HepG2 (cell line): ENCODE data around the gene SVOP. TPM values are rescaled to one million over a fixed set of nuclear protein-coding genes. Genes with fewer than 3 reads are reported as not detected.

Experiments used
- ATAC-seq: fragments of 200-7000 bp; cut with Tn5 transposase; 3 replicates; pipeline ENCODE4 v1.9.1; 2020; ENCODE audit warnings: mild to moderate bottlenecking, moderate library complexity
- BruUV-seq: library from RNA; stranded (reverse); fragments of 400-500 nt; replicated peaks from 2 replicates; lab custom pipeline; 2021; lab: Mats Ljungman, UMichigan
- CTCF ChIA-PET: fragments of 300-600 bp; formaldehyde crosslinking; extraction: SDS; loops from one replicate; lab custom pipeline; 2021; ENCODE audit warnings: low total read pairs, inconsistent platforms, low intra/inter-chr PET ratio; lab: Yijun Ruan, JAX
- POLR2A ChIA-PET: fragments of 350-600 bp; sonication (Branson Sonifier 250); formaldehyde crosslinking; loops from one replicate; lab custom pipeline; 2020; ENCODE audit warnings: antibody characterized with exemption, inconsistent platforms; lab: Yijun Ruan, JAX
- DNase-seq: peaks from one replicate; pipeline ENCODE4 v3.0.0-alpha.2; 2015; ENCODE audit warnings: low spot score
- FAIRE-seq: peaks from 3 replicates; lab custom pipeline; 2011; peaks lifted over from hg19 to GRCh38; lab: Jason Lieb, UNC
- H2AFZ ChIP-seq: one replicate; pipeline ENCODE4 v1.6.1; 2011; ENCODE audit warnings: low read length, inconsistent platforms
- H3K27ac ChIP-seq: fragments of 300-600 bp; 3 replicates; pipeline ENCODE4 v1.8.0; 2011; ENCODE audit warnings: mixed run types, mild to moderate bottlenecking, mixed read lengths, low read length, inconsistent platforms; ENCODE audit not compliant: insufficient read depth; ENCODE audit errors: extremely low read length
- H3K27me3 ChIP-seq, 2 experiments: fragments of 200-600 bp in 1 of 2; 2 replicates in 1 of 2; 3 replicates in 1 of 2; pipeline versions ENCODE4 v1.6.0 to v1.8.0; 2011; ENCODE audit warnings: low read length in 2 of 2, mild to moderate bottlenecking in 2 of 2, moderate library complexity in 2 of 2, inconsistent platforms in 1 of 2; ENCODE audit not compliant: insufficient read depth in 2 of 2, control insufficient read depth in 1 of 2
- H3K36me3 ChIP-seq, 2 experiments: fragments of 200-600 bp in 1 of 2; replicated peaks in 1 of 2; 2 replicates in 1 of 2; 3 replicates in 1 of 2; pipeline versions ENCODE4 v1.5.1 to v1.8.0; 2011; ENCODE audit warnings: low read length in 2 of 2, inconsistent platforms in 1 of 2; ENCODE audit not compliant: insufficient read depth in 2 of 2, control insufficient read depth in 1 of 2
- H3K4me1 ChIP-seq: 2 replicates; pipeline ENCODE4 v1.5.1; 2012; ENCODE audit warnings: low read length, inconsistent platforms; ENCODE audit not compliant: insufficient read depth
- H3K4me2 ChIP-seq: 2 replicates; pipeline ENCODE4 v1.6.0; 2011; ENCODE audit warnings: low read depth, low read length, inconsistent platforms
- H3K4me3 ChIP-seq, 3 experiments: fragments of 200-600 bp in 1 of 3; sonication (generic), shearing (Covaris generic) in 1 of 3; replicated peaks in 1 of 3; 2 replicates each; pipeline ENCODE4 v1.5.1; 2011 to 2016; ENCODE audit warnings: low read length in 3 of 3, inconsistent platforms in 2 of 3, low read depth in 2 of 3, mild to moderate bottlenecking in 2 of 3, control low read depth in 1 of 3, mixed read lengths in 1 of 3; ENCODE audit not compliant: insufficient read depth in 1 of 3
- H3K79me2 ChIP-seq: one replicate; pipeline ENCODE4 v1.6.1; 2011; ENCODE audit warnings: low read length, inconsistent platforms; ENCODE audit not compliant: insufficient read depth
- H3K9ac ChIP-seq: 2 replicates; pipeline ENCODE4 v1.6.0; 2011; ENCODE audit warnings: mild to moderate bottlenecking, low read depth, low read length, inconsistent platforms; ENCODE audit not compliant: insufficient read depth
- H3K9me3 ChIP-seq: 2 replicates; pipeline ENCODE4 v1.5.1; 2012; ENCODE audit warnings: mild to moderate bottlenecking, low read length
- H4K20me1 ChIP-seq: 2 replicates; pipeline ENCODE4 v1.6.0; 2011; ENCODE audit warnings: inconsistent platforms, mild to moderate bottlenecking, low read length, moderate library complexity; ENCODE audit not compliant: insufficient read depth
- FOXA1 ChIP-seq, 2 experiments: fragments of 450-650 bp in 1 of 2; sonication (generic) in 1 of 2; formaldehyde crosslinking in 1 of 2; IDR thresholded peaks; 2 replicates each; pipeline versions ENCODE4 v1.4.0 to v1.6.1; 2016 to 2020; ENCODE audit warnings: missing genetic modification reagents in 1 of 2
- HIVEP1 ChIP-seq: sonication (generic); formaldehyde crosslinking; IDR thresholded peaks from 2 replicates; pipeline ENCODE4 v1.4.0; 2020; ENCODE audit warnings: mild to moderate bottlenecking, missing genetic modification reagents
- LCORL ChIP-seq, 2 experiments: fragments of 450-650 bp in 1 of 2; sonication (generic) in 1 of 2; formaldehyde crosslinking in 1 of 2; IDR thresholded peaks; 2 replicates each; pipeline versions ENCODE4 v1.5.0 to v1.6.1; 2017 to 2020; ENCODE audit warnings: antibody characterized with exemption in 1 of 2, missing genetic modification reagents in 1 of 2
- SMC3 ChIP-seq: IDR thresholded peaks from 2 replicates; pipeline ENCODE4 v1.6.1; 2011; ENCODE audit warnings: low read length, improper control_type of control experiment
- ZNF331 ChIP-seq: sonication (generic); formaldehyde crosslinking; IDR thresholded peaks from 2 replicates; pipeline ENCODE4 v1.4.0; 2020; ENCODE audit warnings: missing genetic modification reagents
- ZNF335 ChIP-seq: sonication (generic); formaldehyde crosslinking; IDR thresholded peaks from 2 replicates; pipeline ENCODE4 v1.4.0; 2020; ENCODE audit warnings: missing genetic modification reagents
- ZNF382 ChIP-seq: sonication (generic); formaldehyde crosslinking; IDR thresholded peaks from 2 replicates; pipeline ENCODE4 v1.5.0; 2020; ENCODE audit warnings: missing genetic modification reagents, mild to moderate bottlenecking, borderline replicate concordance
- ZNF431 ChIP-seq: sonication (generic); formaldehyde crosslinking; IDR thresholded peaks from 2 replicates; pipeline ENCODE4 v1.9.0; 2022; ENCODE audit warnings: missing genetic modification reagents, low read depth, mild to moderate bottlenecking, borderline replicate concordance
- WGBS: methylation state at CpG from one replicate; pipeline ENCODE4 v1.1.6; 2017; ENCODE audit warnings: low lambda C conversion rate; 5-methylcytosine and 5-hydroxymethylcytosine counted together
- in situ Hi-C: cut with HindIII; loops from 2 replicates; pipeline ENCODE4 v1.10.0; 2017; ENCODE audit warnings: low pct_unique_long_range_greater_than_20kb; ENCODE audit not compliant: extremely low pct_ligation_motif_present
- intact Hi-C: fragments of 100-400 bp; cut with micrococcal nuclease; formaldehyde crosslinking; loops from one replicate; pipeline ENCODE4 v1.10.0; 2022; ENCODE audit not compliant: unreplicated experiment
- polyA plus RNA-seq, 8 experiments: library from polyadenylated mRNA; depleted of rRNA in 3 of 8; stranded (reverse) in 7 of 8; unstranded in 1 of 8; fragments of >200 nt; fragmentation: Illumina TruSeq in 4 of 8; extraction: Trizol in 4 of 8; gene quantifications; 2 replicates each; pipeline versions ENCODE4 v1.2.1 to v1.2.3, GENCODE V29; 2011 to 2016; ENCODE audit warnings: low read depth in 4 of 8, missing spikeins in 1 of 8, mixed read lengths in 1 of 8; ENCODE audit not compliant: insufficient read depth in 1 of 8
- total RNA-seq, 5 experiments: library from RNA; depleted of rRNA; stranded (reverse); fragments of >200 nt; fragmentation: Illumina TruSeq; extraction: Trizol; gene quantifications; 2 replicates each; pipeline ENCODE4 v1.2.3, GENCODE V29; 2016; ENCODE audit warnings: low read depth in 1 of 5
- TF ChIP-seq, protein P1 (sequence below): sonication (generic); formaldehyde crosslinking; IDR thresholded peaks from 2 replicates; pipeline ENCODE4 v1.5.1; 2020; ENCODE audit warnings: mild to moderate bottlenecking, moderate library complexity, missing genetic modification reagents

Gene SVOP
- total and polyA plus RNA-seq, 2 of the 13 experiments (the other 11 are each of a cell fraction or from before 2014, with no cell fraction given), result not detected

- no peak for FAIRE-seq
- H2AFZ ChIP-seq, result no peak overlapping the region
- intact Hi-C loops, result loop anchor here (5.0 kb wide), 1 partner anchor 215 kb away; the partner anchor contains the start of gene UNG
- in situ Hi-C loops, result loop anchor here (10.0 kb wide), 1 partner anchor 213 kb away; the partner anchor contains the start of genes ALKBH2 and UNG
- H3K4me1 ChIP-seq, result peaks cover 23% of the 10 kb centered on the region
- no peak overlapping the region for H3K4me2 ChIP-seq
- no peaks in the 10 kb centered on the region for H4K20me1 ChIP-seq
- no peak overlapping the region for H3K27ac ChIP-seq
- DNase-seq, result no peak
- CTCF ChIA-PET, result no interaction called here
- no peak overlapping the region for H3K9ac ChIP-seq
- 69% methylated on average over 3 of the region's 3 CpGs for WGBS
- no peaks in the 10 kb centered on the region for H3K9me3 ChIP-seq
- ATAC-seq, result no peak
- BruUV-seq, result no TSS peak
- POLR2A ChIA-PET, result interaction anchor here (0.6 kb wide), 1 partner anchor 57 kb away, joined by 3 read pairs; no protein-coding TSS in a partner anchor
- no peaks in the 10 kb centered on the region for H3K36me3 ChIP-seq
- TF ChIP-seq ZNF331 (no peak), ZNF335 (CRISPR knock-in tag) (no peak), ZNF382 (CRISPR knock-in tag) (no peak), SMC3 (no peak), ZNF431 (CRISPR knock-in tag) (no peak), HIVEP1 (CRISPR knock-in tag) (no peak), FOXA1 (IDR thresholded peaks at IDR 0.05) (no peak), FOXA1 (CRISPR knock-in tag; IDR thresholded peaks at IDR 0.05) (no peak), LCORL (IDR thresholded peaks at IDR 0.05) (no peak), LCORL (CRISPR knock-in tag; IDR thresholded peaks at IDR 0.05) (no peak)
- TF ChIP-seq, protein P1, sequence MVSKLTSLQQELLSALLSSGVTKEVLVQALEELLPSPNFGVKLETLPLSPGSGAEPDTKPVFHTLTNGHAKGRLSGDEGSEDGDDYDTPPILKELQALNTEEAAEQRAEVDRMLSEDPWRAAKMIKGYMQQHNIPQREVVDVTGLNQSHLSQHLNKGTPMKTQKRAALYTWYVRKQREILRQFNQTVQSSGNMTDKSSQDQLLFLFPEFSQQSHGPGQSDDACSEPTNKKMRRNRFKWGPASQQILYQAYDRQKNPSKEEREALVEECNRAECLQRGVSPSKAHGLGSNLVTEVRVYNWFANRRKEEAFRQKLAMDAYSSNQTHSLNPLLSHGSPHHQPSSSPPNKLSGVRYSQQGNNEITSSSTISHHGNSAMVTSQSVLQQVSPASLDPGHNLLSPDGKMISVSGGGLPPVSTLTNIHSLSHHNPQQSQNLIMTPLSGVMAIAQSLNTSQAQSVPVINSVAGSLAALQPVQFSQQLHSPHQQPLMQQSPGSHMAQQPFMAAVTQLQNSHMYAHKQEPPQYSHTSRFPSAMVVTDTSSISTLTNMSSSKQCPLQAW, result no peak
- TF ChIP-seq, all 625 proteins: peak for 0
- no peak overlapping the region for H3K4me3 ChIP-seq
- H3K27me3 ChIP-seq, result no peaks in the 10 kb centered on the region
- no peaks in the 10 kb centered on the region for H3K79me2 ChIP-seq
Observed at GRCh38 chr12:108881953-108882352, 138.9 kb downstream of the SVOP start.
